Stimulated activated naive B cell treated with anti-CD40 and anti-IgM and Interleukin-4, amounts not matched to agents 10 μg/mL and 1 μg/mL and 100 μg/mL, for 72 hours (primary cell): Measurements from ENCODE around the gene AFTPH.
"Not testable (repeated sequence)": the region's sequence is repeated elsewhere in the genome, so short reads cannot be mapped to it uniquely, and the experiment has no call there.

Experiments used
- ATAC-seq, 2 donors: fragments of 150-1000 bp; cut with Tn5 transposase; replicated peaks; 2 replicates each; pipeline ENCODE4 v1.10.0; 2021; ENCODE audit warnings: moderate library complexity in 1 of 2
- DNase-seq: peaks from one replicate; pipeline ENCODE4 v3.0.0; 2021
- H3K27ac Mint-ChIP-seq: one replicate; pipeline ENCODE4 v1.8.0; 2022; ENCODE audit warnings: mild to moderate bottlenecking, mixed read lengths
- H3K27me3 Mint-ChIP-seq, 2 donors: one replicate each; pipeline ENCODE4 v1.8.0; 2022; ENCODE audit warnings: mixed read lengths in 2 of 2
- H3K36me3 Mint-ChIP-seq, 2 donors: one replicate each; pipeline ENCODE4 v1.8.0; 2022; ENCODE audit warnings: mixed read lengths in 2 of 2, mild to moderate bottlenecking in 1 of 2
- H3K4me1 Mint-ChIP-seq, 2 donors: one replicate each; pipeline ENCODE4 v1.8.0; 2022; ENCODE audit warnings: mixed read lengths in 2 of 2, mild to moderate bottlenecking in 1 of 2
- H3K4me3 Mint-ChIP-seq, 2 donors: one replicate each; pipeline ENCODE4 v1.8.0; 2022; ENCODE audit warnings: mild to moderate bottlenecking in 2 of 2, mixed read lengths in 2 of 2, moderate library complexity in 1 of 2
- H3K9me3 Mint-ChIP-seq, 2 donors: one replicate each; pipeline ENCODE4 v1.8.0; 2022; ENCODE audit warnings: mixed read lengths in 2 of 2, mild to moderate bottlenecking in 1 of 2

Gene AFTPH

GRCh38 chr2:64514008-64514407 is 10.1 kb upstream of the AFTPH start:
- H3K27me3 Mint-ChIP-seq = no peaks in the 10 kb centered on the region
- no peak for ATAC-seq
- H3K36me3 Mint-ChIP-seq = no peaks in the 10 kb centered on the region
- no peaks in the 10 kb centered on the region for H3K4me1 Mint-ChIP-seq
- no peak overlapping the region for H3K4me3 Mint-ChIP-seq
- no peaks in the 10 kb centered on the region for H3K9me3 Mint-ChIP-seq
- H3K27ac Mint-ChIP-seq = no peak overlapping the region
- no peak for DNase-seq

- Mint-ChIP-seq H3K27me3 (no peaks in the 10 kb centered on the region), H3K9me3 (no peaks in the 10 kb centered on the region), H3K4me3 (no peak overlapping the region), H3K27ac (no peak overlapping the region), H3K36me3 (no peaks in the 10 kb centered on the region), H3K4me1 (no peaks in the 10 kb centered on the region)
- DNase-seq = no peak
- no peak for ATAC-seq
Observed at GRCh38 chr2:64515086-64515485, 9.0 kb upstream of the AFTPH start.

- DNase-seq (no peak), ATAC-seq (no peak)
- H3K36me3 Mint-ChIP-seq = no peaks in the 10 kb centered on the region
- no peak overlapping the region for H3K4me3 Mint-ChIP-seq
- H3K9me3 Mint-ChIP-seq = no peaks in the 10 kb centered on the region
- no peaks in the 10 kb centered on the region for H3K27me3 Mint-ChIP-seq
- no peaks in the 10 kb centered on the region for H3K4me1 Mint-ChIP-seq
- H3K27ac Mint-ChIP-seq = no peak overlapping the region
Observed at GRCh38 chr2:64516651-64517510, 7.2 kb upstream of the AFTPH start.

GRCh38 chr2:64517511-64517884 is 6.6 kb upstream of the AFTPH start:
- no peaks in the 10 kb centered on the region for H3K9me3 Mint-ChIP-seq
- no peaks in the 10 kb centered on the region for H3K27me3 Mint-ChIP-seq
- no peak overlapping the region for H3K27ac Mint-ChIP-seq
- no peak overlapping the region for H3K4me3 Mint-ChIP-seq
- DNase-seq = no peak
- H3K36me3 Mint-ChIP-seq = no peaks in the 10 kb centered on the region
- peaks cover 0 to under 1% of the 10 kb centered on the region in 2 donors for H3K4me1 Mint-ChIP-seq
- no peak for ATAC-seq

GRCh38 chr2:64522843-64523428 is 1.2 kb upstream of the AFTPH start:
- ATAC-seq = no peak
- peak overlapping the region; percentile 90 to 99 for H3K4me3 Mint-ChIP-seq
- H3K36me3 Mint-ChIP-seq = peaks cover 7 to 15% of the 10 kb centered on the region in 2 donors
- no peaks in the 10 kb centered on the region for H3K9me3 Mint-ChIP-seq
- peaks cover 5 to 26% of the 10 kb centered on the region in 2 donors for H3K4me1 Mint-ChIP-seq
- DNase-seq = peak; percentile 42
- H3K27ac Mint-ChIP-seq = no peak overlapping the region
- no peaks in the 10 kb centered on the region for H3K27me3 Mint-ChIP-seq

GRCh38 chr2:64524604-64525316 is 632 bp downstream of the AFTPH start:
- DNase-seq (peak; percentile 33), ATAC-seq (peak; percentile 31 to 41)
- H3K4me1 Mint-ChIP-seq = peaks cover 15 to 44% of the 10 kb centered on the region in 2 donors
- peak overlapping the region; percentile 100 for H3K27ac Mint-ChIP-seq
- H3K27me3 Mint-ChIP-seq = no peaks in the 10 kb centered on the region
- peaks cover 0 to 1% of the 10 kb centered on the region in 2 donors for H3K9me3 Mint-ChIP-seq
- peaks cover 17 to 25% of the 10 kb centered on the region in 2 donors for H3K36me3 Mint-ChIP-seq
- peak overlapping the region; percentile 90 to 99 for H3K4me3 Mint-ChIP-seq

- H3K27me3 Mint-ChIP-seq = no peaks in the 10 kb centered on the region
- peak; percentile 48 for DNase-seq
- peaks cover 15 to 44% of the 10 kb centered on the region in 2 donors for H3K4me1 Mint-ChIP-seq
- peaks cover 17 to 25% of the 10 kb centered on the region in 2 donors for H3K36me3 Mint-ChIP-seq
- peak overlapping the region; percentile 100 for H3K27ac Mint-ChIP-seq
- peaks cover 0 to 1% of the 10 kb centered on the region in 2 donors for H3K9me3 Mint-ChIP-seq
- ATAC-seq = peak; percentile 36 to 41
- peak overlapping the region; percentile 90 to 99 for H3K4me3 Mint-ChIP-seq
Observed at GRCh38 chr2:64525317-64525613, 1.1 kb downstream of the AFTPH start.

GRCh38 chr2:64526034-64526433 is 1.9 kb downstream of the AFTPH start:
- H3K9me3 Mint-ChIP-seq = peaks cover 0 to 1% of the 10 kb centered on the region in 2 donors
- peaks cover 22 to 29% of the 10 kb centered on the region in 2 donors for H3K36me3 Mint-ChIP-seq
- no peak for DNase-seq
- peaks cover 17 to 51% of the 10 kb centered on the region in 2 donors for H3K4me1 Mint-ChIP-seq
- H3K4me3 Mint-ChIP-seq = peak overlapping the region; percentile 90 to 99
- no peak for ATAC-seq
- no peaks in the 10 kb centered on the region for H3K27me3 Mint-ChIP-seq
- H3K27ac Mint-ChIP-seq = peak overlapping the region; percentile 83

- Mint-ChIP-seq H3K4me1 (peaks cover 32 to 74% of the 10 kb centered on the region in 2 donors), H3K27ac (peak overlapping the region; percentile 39), H3K36me3 (peaks cover 24 to 28% of the 10 kb centered on the region in 2 donors)
- not testable (repeated sequence) for ATAC-seq, H3K27me3 Mint-ChIP-seq, H3K4me3 Mint-ChIP-seq, H3K9me3 Mint-ChIP-seq, DNase-seq
Observed at GRCh38 chr2:64530946-64531345, 6.8 kb downstream of the AFTPH start.

- peaks cover 0 to 1% of the 10 kb centered on the region in 2 donors for H3K9me3 Mint-ChIP-seq
- H3K36me3 Mint-ChIP-seq = peaks cover 25 to 31% of the 10 kb centered on the region in 2 donors
- peaks cover 35 to 80% of the 10 kb centered on the region in 2 donors for H3K4me1 Mint-ChIP-seq
- no peak for DNase-seq
- no peaks in the 10 kb centered on the region for H3K27me3 Mint-ChIP-seq
- H3K4me3 Mint-ChIP-seq = no peak overlapping the region
- H3K27ac Mint-ChIP-seq = peak overlapping the region; percentile 33
- ATAC-seq = no peak
Observed at GRCh38 chr2:64532030-64532429, 7.9 kb downstream of the AFTPH start.

- Mint-ChIP-seq H3K36me3 (peaks cover 16 to 21% of the 10 kb centered on the region in 2 donors), H3K4me1 (peaks cover 26 to 68% of the 10 kb centered on the region in 2 donors), H3K27me3 (no peaks in the 10 kb centered on the region), H3K4me3 (no peak overlapping the region), H3K9me3 (no peaks in the 10 kb centered on the region), H3K27ac (no peak overlapping the region)
- DNase-seq = no peak
- ATAC-seq = no peak
Observed at GRCh38 chr2:64533882-64534281, 9.8 kb downstream of the AFTPH start.

- no peaks in the 10 kb centered on the region for H3K27me3 Mint-ChIP-seq
- H3K36me3 Mint-ChIP-seq = peaks cover 13 to 18% of the 10 kb centered on the region in 2 donors
- ATAC-seq = peak; percentile 86 to 96
- peak overlapping the region; percentile 42 to 58 for H3K4me3 Mint-ChIP-seq
- no peaks in the 10 kb centered on the region for H3K9me3 Mint-ChIP-seq
- H3K27ac Mint-ChIP-seq = no peak overlapping the region
- H3K4me1 Mint-ChIP-seq = peaks cover 24 to 67% of the 10 kb centered on the region in 2 donors
- DNase-seq = no peak
Observed at GRCh38 chr2:64534363-64534762, 10.2 kb downstream of the AFTPH start.

GRCh38 chr2:64535024-64535423 is 10.9 kb downstream of the AFTPH start:
- Mint-ChIP-seq H3K27ac (no peak overlapping the region), H3K27me3 (no peaks in the 10 kb centered on the region), H3K9me3 (no peaks in the 10 kb centered on the region), H3K4me3 (no peak overlapping the region), H3K4me1 (peaks cover 30 to 70% of the 10 kb centered on the region in 2 donors), H3K36me3 (peaks cover 15 to 22% of the 10 kb centered on the region in 2 donors)
- DNase-seq = no peak
- no peak for ATAC-seq

- H3K27me3 Mint-ChIP-seq = no peaks in the 10 kb centered on the region
- H3K36me3 Mint-ChIP-seq = peaks cover 7 to 16% of the 10 kb centered on the region in 2 donors
- H3K9me3 Mint-ChIP-seq = no peaks in the 10 kb centered on the region
- no peak overlapping the region for H3K27ac Mint-ChIP-seq
- H3K4me1 Mint-ChIP-seq = peaks cover 28 to 63% of the 10 kb centered on the region in 2 donors
- ATAC-seq (no peak), DNase-seq (no peak)
- no peak overlapping the region for H3K4me3 Mint-ChIP-seq
Observed at GRCh38 chr2:64537991-64538390, 13.9 kb downstream of the AFTPH start.
